HepG2 (cell line): Measurements from ENCODE around the gene GLG1.
"Not testable (repeated sequence)": the region's sequence is repeated elsewhere in the genome, so short reads cannot be mapped to it uniquely, and the experiment has no call there.

Experiments used
- ATF7 ChIP-seq, 2 experiments: fragments of 450-650 bp in 1 of 2; sonication (generic) in 1 of 2; formaldehyde crosslinking in 1 of 2; IDR thresholded peaks; 2 replicates each; pipeline versions ENCODE4 v1.4.0 to v1.6.1; 2016 to 2020; ENCODE audit warnings: antibody characterized with exemption in 1 of 2, mild to moderate bottlenecking in 1 of 2, missing genetic modification reagents in 1 of 2
- BCL3 ChIP-seq: sonication (generic); formaldehyde crosslinking; IDR thresholded peaks from 2 replicates; pipeline ENCODE4 v1.5.1; 2020; ENCODE audit warnings: mild to moderate bottlenecking, missing genetic modification reagents, moderate library complexity
- CBX5 ChIP-seq: sonication (generic); formaldehyde crosslinking; IDR thresholded peaks from 2 replicates; pipeline ENCODE4 v1.4.0; 2020; ENCODE audit warnings: missing genetic modification reagents, borderline replicate concordance
- CTCF ChIP-seq: sonication (generic); formaldehyde crosslinking; IDR thresholded peaks from 2 replicates; pipeline ENCODE4 v1.5.0; 2020; ENCODE audit warnings: mild to moderate bottlenecking, missing genetic modification reagents, moderate library complexity
- ISX ChIP-seq: sonication (generic); formaldehyde crosslinking; conservative IDR thresholded peaks from 2 replicates; pipeline ENCODE4 v1.5.0; 2020; ENCODE audit warnings: missing genetic modification reagents
- KLF13 ChIP-seq: sonication (generic); formaldehyde crosslinking; IDR thresholded peaks from 2 replicates; pipeline ENCODE4 v1.4.0; 2020; ENCODE audit warnings: mild to moderate bottlenecking, missing genetic modification reagents
- NFYB ChIP-seq: sonication (generic); formaldehyde crosslinking; IDR thresholded peaks from 2 replicates; pipeline ENCODE4 v1.4.0; 2020; ENCODE audit warnings: missing genetic modification reagents
- RFX3 ChIP-seq: IDR thresholded peaks from 2 replicates; pipeline ENCODE4 v1.6.1; 2016; ENCODE audit warnings: missing biosample characterization, missing genetic modification reagents
- TAF1 ChIP-seq: sonication (generic); formaldehyde crosslinking; IDR thresholded peaks from 2 replicates; pipeline ENCODE4 v1.4.0; 2020; ENCODE audit warnings: missing genetic modification reagents
- THAP7 ChIP-seq: sonication (generic); formaldehyde crosslinking; IDR thresholded peaks from 2 replicates; pipeline ENCODE4 v1.8.1; 2023; ENCODE audit warnings: mild to moderate bottlenecking, missing genetic modification reagents
- ZFP36L2 ChIP-seq: sonication (generic); formaldehyde crosslinking; IDR thresholded peaks from 2 replicates; pipeline ENCODE4 v1.4.0; 2020; ENCODE audit warnings: missing genetic modification reagents
- ZNF12 ChIP-seq: sonication (generic); formaldehyde crosslinking; IDR thresholded peaks from 2 replicates; pipeline ENCODE4 v1.5.0; 2020; ENCODE audit warnings: missing genetic modification reagents
- ZNF180 ChIP-seq: sonication (generic); formaldehyde crosslinking; IDR thresholded peaks from 2 replicates; pipeline ENCODE4 v1.4.0; 2020; ENCODE audit warnings: low read depth, missing genetic modification reagents, borderline replicate concordance
- ZNF33B ChIP-seq: sonication (generic); formaldehyde crosslinking; IDR thresholded peaks from 2 replicates; pipeline ENCODE4 v1.5.1; 2020; ENCODE audit warnings: mild to moderate bottlenecking, missing genetic modification reagents

GRCh38 chr16:74425751-74426150, 181.2 kb downstream of the GLG1 start:
- TF ChIP-seq THAP7; ATF7 (IDR thresholded peaks at IDR 0.05); ATF7 (CRISPR knock-in tag; IDR thresholded peaks at IDR 0.05); ZNF180 (CRISPR knock-in tag); RFX3 (CRISPR knock-in tag); NFYB; BCL3 (CRISPR knock-in tag); ZFP36L2 (CRISPR knock-in tag); ZNF12; ZNF33B (CRISPR knock-in tag); TAF1 (CRISPR knock-in tag); CTCF (CRISPR knock-in tag); CBX5 (CRISPR knock-in tag); KLF13 (CRISPR knock-in tag); ISX (CRISPR knock-in tag): not testable (repeated sequence)
